Right ventricle myocardium inferior (tissue), 1 donor: Measurements from ENCODE around the gene HHATL. TPM values are rescaled to one million over a fixed set of nuclear protein-coding genes. Genes with fewer than 3 reads are reported as not detected.

Source experiments
- ATAC-seq: fragments of 200-7000 bp; cut with Tn5 transposase; one replicate; pipeline ENCODE4 v1.9.1; 2020; ENCODE audit warnings: mild to moderate bottlenecking, moderate library complexity
- DNase-seq: peaks from one replicate; pipeline ENCODE4 v3.0.0; 2021; ENCODE audit errors: missing footprints
- intact Hi-C: fragments of 100-400 bp; cut with DNase I; formaldehyde crosslinking; loops from one replicate; pipeline ENCODE4 v1.11.0; 2022
- long read RNA-seq: library from polyadenylated mRNA; unstranded; transcript quantifications from one replicate; pipeline ENCODE4 v2.0.0, GENCODE V29; 2021
- total RNA-seq: library from RNA; stranded (reverse); fragmentation: NEBNext Ultra II Directional; extraction: Animal tissue kit (Norgen Biotek cat#: 25700); gene quantifications from one replicate; pipeline ENCODE4 v1.2.1, GENCODE V29; 2021
- donor health status: DM: no; HTN: yes; CAD: no; lungs with severe emphysema.

The HHATL gene
- 440 TPM for total RNA-seq
- long read RNA-seq, transcript HHATL-205 (12 exons, 1,865 nt) = major isoform, 170 of 285 reads
- long read RNA-seq, transcript HHATL-211 (2 exons, 587 nt) = minor isoform, 17 of 285 reads
- long read RNA-seq, transcript HHATL-209 (3 exons, 702 nt) = minor isoform, 48 of 285 reads
- long read RNA-seq, partial matches to known transcripts = 28 of 285 reads
- long read RNA-seq, other reads (novel, unspliced or antisense) = 22 of 285 reads

- ATAC-seq (peak; percentile 82), DNase-seq (no peak)
- intact Hi-C loops = loop anchor here (1.0 kb wide), 1 partner anchor 42 kb away; no protein-coding TSS in a partner anchor
Measured at GRCh38 chr3:42702066-42702951, at the start of gene HHATL. Gene HHATL (minus strand): TSS chr3:42702798. CDS start chr3:42700826, 1,972 bp downstream.

- no peak for ATAC-seq
- intact Hi-C loops = loop anchor here (5.0 to 10.0 kb wide), 2 partner anchors 244 to 527 kb away; no protein-coding TSS in a partner anchor
- DNase-seq = no peak
Measured at GRCh38 chr3:42751609-42752008, 49.0 kb upstream of the HHATL start.

- no peak for ATAC-seq
- intact Hi-C loops = loop anchor here (5.0 to 10.0 kb wide), 2 partner anchors 244 to 526 kb away; no protein-coding TSS in a partner anchor
- DNase-seq = no peak
Measured at GRCh38 chr3:42750834-42751233, 48.2 kb upstream of the HHATL start.

GRCh38 chr3:42749753-42750231, 47.2 kb upstream of the HHATL start:
- intact Hi-C loops = loop anchor here (2.0 to 10.0 kb wide), 3 partner anchors 167 to 525 kb away; no protein-coding TSS in a partner anchor
- ATAC-seq = peak; percentile 17
- DNase-seq = no peak

- intact Hi-C loops = loop anchor here (2.0 kb wide), 1 partner anchor 166 kb away; no protein-coding TSS in a partner anchor
- DNase-seq (no peak), ATAC-seq (no peak)
Measured at GRCh38 chr3:42749025-42749752, 46.6 kb upstream of the HHATL start.

GRCh38 chr3:42747581-42747980, 45.0 kb upstream of the HHATL start:
- DNase-seq = no peak
- no peak for ATAC-seq
- intact Hi-C loops = no loop called here

GRCh38 chr3:42746455-42747450, 44.2 kb upstream of the HHATL start:
- ATAC-seq (peak; percentile 36), DNase-seq (no peak)
- intact Hi-C loops = no loop called here

- ATAC-seq (no peak), DNase-seq (no peak)
- intact Hi-C loops = loop anchor here (2.0 kb wide), 1 partner anchor 91 kb away; no protein-coding TSS in a partner anchor
Measured at GRCh38 chr3:42745776-42746454, 43.3 kb upstream of the HHATL start.

GRCh38 chr3:42745291-42745745, 42.7 kb upstream of the HHATL start:
- no peak for DNase-seq
- ATAC-seq = no peak
- intact Hi-C loops = loop anchor here (2.0 kb wide), 1 partner anchor 91 kb away; no protein-coding TSS in a partner anchor

- DNase-seq (no peak), ATAC-seq (no peak)
- intact Hi-C loops = no loop called here
Measured at GRCh38 chr3:42743204-42743995, 40.8 kb upstream of the HHATL start.

GRCh38 chr3:42742688-42743087, 40.1 kb upstream of the HHATL start:
- ATAC-seq = no peak
- intact Hi-C loops = no loop called here
- no peak for DNase-seq

GRCh38 chr3:42742259-42742658, 39.7 kb upstream of the HHATL start:
- intact Hi-C loops = no loop called here
- no peak for ATAC-seq
- DNase-seq = no peak

GRCh38 chr3:42741796-42742195, 39.2 kb upstream of the HHATL start:
- DNase-seq (no peak), ATAC-seq (no peak)
- intact Hi-C loops = no loop called here

GRCh38 chr3:42739401-42740158, 37.0 kb upstream of the HHATL start:
- intact Hi-C loops = loop anchor here (1.0 kb wide), 3 partner anchors 9 to 55 kb away; no protein-coding TSS in a partner anchor
- ATAC-seq (peak; percentile 96), DNase-seq (peak; percentile 92)

GRCh38 chr3:42736531-42736930, 33.9 kb upstream of the HHATL start:
- intact Hi-C loops = no loop called here
- ATAC-seq = no peak

GRCh38 chr3:42736081-42736480, 33.5 kb upstream of the HHATL start:
- DNase-seq (no peak), ATAC-seq (no peak)
- intact Hi-C loops = no loop called here

More at GRCh38 chr3:42736531-42736930, 33.9 kb upstream of the HHATL start:
- DNase-seq = no peak
